Adipocyte (in vitro differentiated cells): ENCODE data around the gene KCTD5.

Experiments used
- DNase-seq: peaks from one replicate; pipeline ENCODE4 v3.0.0-alpha.2; 2015; ENCODE audit warnings: low read depth
- H3K27me3 ChIP-seq: replicated peaks from 2 replicates; pipeline ENCODE4 v1.7.0; 2013; ENCODE audit warnings: mild to moderate bottlenecking, low read length, moderate library complexity; ENCODE audit not compliant: control insufficient read depth, insufficient read depth
- H3K36me3 ChIP-seq: 2 replicates; pipeline ENCODE4 v1.7.0; 2013; ENCODE audit warnings: low read length, mild to moderate bottlenecking, moderate library complexity; ENCODE audit not compliant: control insufficient read depth, insufficient read depth, severe bottlenecking
- H3K4me1 ChIP-seq: 2 replicates; pipeline ENCODE4 v1.7.0; 2013; ENCODE audit warnings: mild to moderate bottlenecking, low read length, moderate library complexity; ENCODE audit not compliant: control insufficient read depth, insufficient read depth
- H3K4me3 ChIP-seq: 2 replicates; pipeline ENCODE4 v1.7.0; 2013; ENCODE audit warnings: mild to moderate bottlenecking, low read length, moderate library complexity
- H3K9ac ChIP-seq: 2 replicates; pipeline ENCODE4 v1.7.0; 2013; ENCODE audit warnings: mild to moderate bottlenecking, low read length, moderate library complexity
- H3K9me3 ChIP-seq: 2 replicates; pipeline ENCODE4 v1.7.0; 2013; ENCODE audit warnings: mild to moderate bottlenecking, low read length, moderate library complexity; ENCODE audit not compliant: control insufficient read depth

KCTD5 gene

DNA sequence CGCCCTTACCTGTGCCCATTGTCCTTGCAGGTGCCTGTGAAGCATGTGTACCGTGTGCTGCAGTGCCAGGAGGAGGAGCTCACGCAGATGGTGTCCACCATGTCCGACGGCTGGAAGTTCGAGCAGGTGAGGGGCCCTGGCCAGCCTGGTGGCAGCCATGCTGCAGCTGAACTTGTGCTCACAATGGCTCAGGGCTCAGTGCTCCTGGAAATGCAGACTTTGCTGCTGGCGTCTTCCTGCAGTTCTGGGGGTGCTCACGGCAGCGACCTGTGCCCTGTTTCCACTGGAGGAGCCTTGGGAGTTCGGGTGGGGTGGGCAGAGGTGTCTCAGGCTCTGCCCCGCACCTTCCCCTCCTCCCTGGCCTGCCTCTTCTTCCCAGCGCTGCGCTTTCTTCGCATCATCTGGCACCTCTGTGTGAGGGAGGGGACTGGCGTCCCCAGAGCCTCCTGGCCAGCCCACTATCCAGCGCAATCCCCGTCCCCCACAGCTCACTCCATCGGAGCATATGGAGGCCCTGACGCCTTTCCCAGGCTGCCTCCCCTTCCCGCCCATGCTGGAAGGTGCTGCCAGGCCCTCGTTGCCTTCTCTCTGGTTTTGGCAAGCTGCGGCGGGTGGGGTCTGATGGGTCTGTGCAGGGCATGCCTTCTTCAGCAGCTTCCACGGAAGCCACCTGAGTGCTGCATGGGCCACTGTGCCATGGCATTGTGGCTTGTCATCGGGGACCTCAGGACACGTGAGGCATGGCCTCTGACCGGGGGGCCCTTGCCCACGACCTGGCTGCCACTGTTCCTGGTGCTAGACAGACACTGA lies 17.7 kb downstream of the KCTD5 start:
- H3K9ac ChIP-seq: no peak overlapping the region
- DNase-seq: no peak
- peaks cover 70% of the 10 kb centered on the region for H3K36me3 ChIP-seq
- H3K4me1 ChIP-seq: no peaks in the 10 kb centered on the region
- no peaks in the 10 kb centered on the region for H3K9me3 ChIP-seq
- no peaks in the 10 kb centered on the region for H3K27me3 ChIP-seq
- H3K4me3 ChIP-seq: no peak overlapping the region

- Histone ChIP-seq H3K27me3 (no peaks in the 10 kb centered on the region), H3K9me3 (no peaks in the 10 kb centered on the region), H3K4me1 (no peaks in the 10 kb centered on the region), H3K4me3 (no peak overlapping the region), H3K9ac (no peak overlapping the region), H3K36me3 (peaks cover 76% of the 10 kb centered on the region)
- DNase-seq: no peak
Measured at GRCh38 chr16:2700786-2701185, 18.5 kb downstream of the KCTD5 start.

DNA sequence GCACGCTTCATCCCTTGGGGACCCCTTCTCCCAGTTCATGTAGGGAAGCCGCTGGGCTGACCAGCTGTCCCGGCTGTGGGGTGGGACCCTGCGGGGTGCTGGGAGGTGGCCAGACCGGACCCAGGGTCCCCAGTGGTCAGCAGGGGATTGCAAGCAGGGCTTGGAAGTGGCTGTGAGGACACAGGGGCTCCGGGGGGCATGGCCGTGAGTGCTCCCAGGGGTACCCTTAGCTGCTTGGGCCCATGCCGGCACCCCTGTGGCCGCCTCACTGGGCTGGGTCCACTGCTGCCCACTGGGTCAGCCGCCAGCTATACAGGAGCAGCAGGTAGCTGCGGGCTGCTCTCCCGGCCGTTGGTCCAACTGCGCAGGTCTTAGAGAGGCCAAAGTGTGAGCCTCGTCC lies 18.9 kb downstream of the KCTD5 start:
- Histone ChIP-seq H3K4me1 (no peaks in the 10 kb centered on the region), H3K4me3 (no peak overlapping the region), H3K9ac (no peak overlapping the region), H3K9me3 (no peaks in the 10 kb centered on the region), H3K27me3 (no peaks in the 10 kb centered on the region), H3K36me3 (peaks cover 78% of the 10 kb centered on the region)
- no peak for DNase-seq

DNA sequence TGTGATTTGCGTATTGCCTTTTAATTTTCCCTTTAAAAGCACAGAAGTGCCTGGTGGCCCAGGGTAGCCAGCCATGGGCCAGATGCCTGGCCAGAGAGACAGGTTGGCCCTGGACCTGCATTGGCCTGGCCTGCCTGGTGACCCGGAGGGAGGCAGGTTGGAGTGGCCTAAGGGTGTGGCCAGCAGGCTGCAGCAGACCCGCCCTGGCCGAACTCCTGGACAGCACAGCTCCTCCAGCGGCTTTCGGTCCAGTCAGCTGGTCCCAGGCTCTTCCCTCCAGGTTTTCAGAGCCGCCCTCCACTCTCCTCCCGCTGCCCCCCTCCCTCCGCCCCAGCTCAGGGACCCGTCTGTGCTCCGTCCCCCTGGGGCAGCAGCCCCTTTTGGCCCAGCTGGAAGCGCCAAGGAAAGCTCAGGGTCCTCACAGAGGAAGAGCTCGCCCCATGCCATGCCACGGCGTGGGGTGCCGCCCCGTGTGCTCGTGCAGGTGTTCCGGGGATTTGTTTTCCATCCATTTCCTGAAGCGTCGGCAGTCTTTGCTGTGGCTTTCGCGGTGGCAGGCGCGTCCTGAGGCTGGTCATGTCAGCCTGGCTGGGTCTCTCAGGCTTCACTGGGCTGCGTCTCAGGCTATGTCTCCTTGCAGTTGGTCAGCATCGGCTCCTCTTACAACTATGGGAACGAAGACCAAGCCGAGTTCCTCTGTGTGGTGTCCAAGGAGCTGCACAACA lies 19.6 kb downstream of the KCTD5 start:
- H3K36me3 ChIP-seq: peaks cover 74% of the 10 kb centered on the region

DNA sequence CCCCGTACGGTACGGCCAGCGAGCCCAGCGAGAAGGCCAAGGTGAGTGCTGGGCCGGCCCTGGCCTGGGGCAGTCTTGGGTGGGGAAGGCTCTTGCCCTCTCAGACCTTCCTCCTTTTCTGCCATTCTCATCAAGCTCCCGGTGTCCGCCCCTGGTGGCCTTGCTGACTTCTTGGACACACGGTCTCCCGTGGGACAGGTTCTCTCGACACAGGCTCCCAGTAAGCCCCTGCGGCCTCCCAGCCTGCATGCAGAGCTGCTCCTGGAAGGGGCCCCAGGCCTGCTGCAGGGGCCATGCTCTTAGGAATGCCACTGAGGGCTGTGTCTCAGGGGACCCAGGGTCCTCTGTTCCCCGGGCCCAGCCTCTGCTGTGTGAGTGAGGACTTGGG lies 20.1 kb downstream of the KCTD5 start:
- Histone ChIP-seq H3K4me3 (no peak overlapping the region), H3K4me1 (no peaks in the 10 kb centered on the region), H3K9me3 (no peaks in the 10 kb centered on the region), H3K27me3 (no peaks in the 10 kb centered on the region), H3K36me3 (peaks cover 72% of the 10 kb centered on the region), H3K9ac (no peak overlapping the region)
- DNase-seq: no peak

More for the DNA sequence above, 19.6 kb downstream of the KCTD5 start:
- no peaks in the 10 kb centered on the region for H3K27me3 ChIP-seq
- DNase-seq: no peak
- no peak overlapping the region for H3K9ac ChIP-seq
- H3K4me3 ChIP-seq: no peak overlapping the region
- H3K9me3 ChIP-seq: no peaks in the 10 kb centered on the region
- H3K4me1 ChIP-seq: no peaks in the 10 kb centered on the region

- Histone ChIP-seq H3K36me3 (peaks cover 72% of the 10 kb centered on the region), H3K4me3 (no peak overlapping the region), H3K27me3 (no peaks in the 10 kb centered on the region), H3K9me3 (no peaks in the 10 kb centered on the region), H3K9ac (no peak overlapping the region), H3K4me1 (no peaks in the 10 kb centered on the region)
- DNase-seq: no peak
Measured at GRCh38 chr16:2702871-2703745, 20.8 kb downstream of the KCTD5 start.

DNA sequence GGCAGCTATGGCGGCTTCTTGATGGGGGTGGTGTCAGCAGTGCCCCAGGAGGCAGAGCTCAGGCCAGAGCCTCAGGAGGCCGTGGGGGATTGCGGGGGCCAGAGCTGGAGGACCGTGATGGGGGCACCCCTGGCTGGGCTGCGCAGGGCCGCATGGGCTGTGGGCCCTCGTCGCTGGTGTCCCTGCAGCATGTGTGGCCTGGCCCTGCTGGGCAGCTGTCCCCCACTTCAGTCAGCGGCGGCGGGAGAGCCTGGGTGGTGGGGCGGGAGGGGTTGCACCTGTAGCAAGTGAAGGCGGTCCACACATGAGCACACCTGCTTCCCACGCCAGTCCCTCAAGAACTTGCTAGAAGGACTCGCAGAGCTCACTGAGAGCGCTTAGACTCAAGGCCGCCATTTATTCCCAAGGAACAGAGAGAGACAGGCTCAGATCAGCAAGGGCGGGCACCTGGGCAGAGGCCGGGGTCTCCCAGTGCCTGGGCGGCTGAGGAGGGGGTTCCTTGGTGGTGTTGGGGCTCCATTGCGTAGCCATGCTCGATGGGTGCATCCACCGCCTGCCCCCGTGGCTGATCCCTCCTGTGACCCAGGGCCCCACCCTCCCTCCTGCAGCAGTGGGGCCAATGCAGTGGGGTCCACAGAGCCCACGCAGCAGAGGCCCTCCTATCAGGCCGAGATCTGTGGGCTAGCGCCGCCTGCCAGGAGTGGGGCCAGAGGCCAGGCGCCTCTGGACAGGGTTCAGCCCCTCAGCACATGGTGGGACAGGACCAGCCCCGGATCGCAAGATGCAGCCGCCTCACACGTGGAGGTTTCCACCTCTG lies 22.1 kb downstream of the KCTD5 start:
- Histone ChIP-seq H3K9ac (no peak overlapping the region), H3K4me1 (no peaks in the 10 kb centered on the region), H3K27me3 (no peaks in the 10 kb centered on the region), H3K36me3 (peaks cover 74% of the 10 kb centered on the region), H3K9me3 (no peaks in the 10 kb centered on the region), H3K4me3 (no peak overlapping the region)
- DNase-seq: no peak

GRCh38 chr16:2704983-2705275 lies 22.6 kb downstream of the KCTD5 start:
- Histone ChIP-seq H3K27me3 (no peaks in the 10 kb centered on the region), H3K36me3 (peaks cover 72% of the 10 kb centered on the region), H3K9ac (no peak overlapping the region), H3K9me3 (no peaks in the 10 kb centered on the region), H3K4me3 (no peak overlapping the region), H3K4me1 (no peaks in the 10 kb centered on the region)
- no peak for DNase-seq

GRCh38 chr16:2705351-2705750 lies 23.0 kb downstream of the KCTD5 start:
- Histone ChIP-seq H3K9ac (no peak overlapping the region), H3K4me3 (no peak overlapping the region), H3K9me3 (no peaks in the 10 kb centered on the region), H3K4me1 (no peaks in the 10 kb centered on the region), H3K36me3 (peaks cover 68% of the 10 kb centered on the region), H3K27me3 (no peaks in the 10 kb centered on the region)
- DNase-seq: no peak

DNA sequence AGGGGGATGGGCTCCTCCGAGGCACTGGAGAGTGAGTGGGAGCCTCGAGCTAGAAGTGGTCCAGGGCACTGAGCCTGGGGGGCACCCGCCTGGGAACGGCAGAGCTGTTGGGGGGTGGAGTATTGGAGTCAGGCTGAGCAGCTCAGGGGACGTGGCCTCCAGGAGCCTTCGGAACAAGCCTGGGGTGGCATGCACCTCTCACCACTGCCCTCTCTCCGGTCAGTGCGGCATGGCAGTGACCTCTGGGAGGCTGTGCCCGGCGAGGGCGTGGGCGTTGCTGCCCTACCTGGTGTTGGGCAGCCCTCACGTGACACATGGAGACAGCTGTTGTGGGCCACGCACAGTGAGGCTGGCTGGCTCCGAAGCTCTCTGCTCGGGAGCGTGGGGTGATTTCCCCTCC lies 23.8 kb downstream of the KCTD5 start:
- H3K9me3 ChIP-seq: no peaks in the 10 kb centered on the region
- H3K4me3 ChIP-seq: no peak overlapping the region
- H3K36me3 ChIP-seq: peaks cover 60% of the 10 kb centered on the region

More for the DNA sequence above, 23.8 kb downstream of the KCTD5 start:
- no peak for DNase-seq
- Histone ChIP-seq H3K4me1 (no peaks in the 10 kb centered on the region), H3K9ac (no peak overlapping the region), H3K27me3 (no peaks in the 10 kb centered on the region)
